ENCODE data around the gene PPM1H. TPM values are rescaled to one million over a fixed set of nuclear protein-coding genes. Genes with fewer than 3 reads are reported as not detected.
A peak's percentile ranks its signal among the peaks of the same experiment; 100 is the strongest.

Gene PPM1H
- total RNA-seq, 1 experiment from 2014 or later, result 37.1 TPM

GRCh38 chr12:62847709-62848108, 87.2 kb downstream of the PPM1H start (continued):
- TF ChIP-seq, protein P1, sequence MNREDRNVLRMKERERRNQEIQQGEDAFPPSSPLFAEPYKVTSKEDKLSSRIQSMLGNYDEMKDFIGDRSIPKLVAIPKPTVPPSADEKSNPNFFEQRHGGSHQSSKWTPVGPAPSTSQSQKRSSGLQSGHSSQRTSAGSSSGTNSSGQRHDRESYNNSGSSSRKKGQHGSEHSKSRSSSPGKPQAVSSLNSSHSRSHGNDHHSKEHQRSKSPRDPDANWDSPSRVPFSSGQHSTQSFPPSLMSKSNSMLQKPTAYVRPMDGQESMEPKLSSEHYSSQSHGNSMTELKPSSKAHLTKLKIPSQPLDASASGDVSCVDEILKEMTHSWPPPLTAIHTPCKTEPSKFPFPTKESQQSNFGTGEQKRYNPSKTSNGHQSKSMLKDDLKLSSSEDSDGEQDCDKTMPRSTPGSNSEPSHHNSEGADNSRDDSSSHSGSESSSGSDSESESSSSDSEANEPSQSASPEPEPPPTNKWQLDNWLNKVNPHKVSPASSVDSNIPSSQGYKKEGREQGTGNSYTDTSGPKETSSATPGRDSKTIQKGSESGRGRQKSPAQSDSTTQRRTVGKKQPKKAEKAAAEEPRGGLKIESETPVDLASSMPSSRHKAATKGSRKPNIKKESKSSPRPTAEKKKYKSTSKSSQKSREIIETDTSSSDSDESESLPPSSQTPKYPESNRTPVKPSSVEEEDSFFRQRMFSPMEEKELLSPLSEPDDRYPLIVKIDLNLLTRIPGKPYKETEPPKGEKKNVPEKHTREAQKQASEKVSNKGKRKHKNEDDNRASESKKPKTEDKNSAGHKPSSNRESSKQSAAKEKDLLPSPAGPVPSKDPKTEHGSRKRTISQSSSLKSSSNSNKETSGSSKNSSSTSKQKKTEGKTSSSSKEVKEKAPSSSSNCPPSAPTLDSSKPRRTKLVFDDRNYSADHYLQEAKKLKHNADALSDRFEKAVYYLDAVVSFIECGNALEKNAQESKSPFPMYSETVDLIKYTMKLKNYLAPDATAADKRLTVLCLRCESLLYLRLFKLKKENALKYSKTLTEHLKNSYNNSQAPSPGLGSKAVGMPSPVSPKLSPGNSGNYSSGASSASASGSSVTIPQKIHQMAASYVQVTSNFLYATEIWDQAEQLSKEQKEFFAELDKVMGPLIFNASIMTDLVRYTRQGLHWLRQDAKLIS (CRISPR knock-in tag; IDR thresholded peaks at IDR 0.05; ENCODE audit: borderline replicate concordance), result no peak
- TF ChIP-seq FOXP1 (CRISPR knock-in tag; IDR thresholded peaks at IDR 0.05; ENCODE audit: borderline replicate concordance), result no peak
- no peak for TF ChIP-seq PRRX2 (CRISPR knock-in tag; IDR thresholded peaks at IDR 0.05)
- no peak for TF ChIP-seq SOX15 (CRISPR knock-in tag; IDR thresholded peaks at IDR 0.05)

GRCh38 chr12:62846491-62846890, 88.5 kb downstream of the PPM1H start:
- CTCF ChIA-PET, result interaction anchor here (0.5 to 1.8 kb wide), 2 partner anchors 136 to 220 kb away, joined by 3 to 4 read pairs; no protein-coding TSS in a partner anchor
- Mint-ChIP-seq H3K36me3 (peaks cover 3% of the 10 kb centered on the region), H3K27ac (peak overlapping the region; percentile 23; the same call in 1 of the 2 replicates), H3K27me3 (ENCODE audit: low read depth) (no peaks in the 10 kb centered on the region), H3K4me1 (peaks cover 55% of the 10 kb centered on the region), H3K9me3 (peaks cover 4% of the 10 kb centered on the region), H3K4me3 (no peak overlapping the region)
- ATAC-seq (no peak), DNase-seq (ENCODE audit: low spot score) (no peak)
- POLR2A ChIA-PET, result no interaction called here
- TF ChIP-seq KAT7 (CRISPR knock-in tag; IDR thresholded peaks at IDR 0.05; ENCODE audit: borderline replicate concordance) (no peak), E2F4 (CRISPR knock-in tag; IDR thresholded peaks at IDR 0.05; ENCODE audit: borderline replicate concordance, low read depth) (no peak), OVOL2 (CRISPR knock-in tag; IDR thresholded peaks at IDR 0.05; ENCODE audit: borderline replicate concordance) (no peak), MYBL2 (CRISPR knock-in tag; IDR thresholded peaks at IDR 0.05) (no peak), FOXP4 (CRISPR knock-in tag; IDR thresholded peaks at IDR 0.05) (no peak), CBFB (CRISPR knock-in tag; IDR thresholded peaks at IDR 0.05; ENCODE audit: low read depth) (no peak), NFYB (CRISPR knock-in tag; conservative IDR thresholded peaks at IDR 0.05; ENCODE audit: low read depth) (no peak), ATF6 (CRISPR knock-in tag; IDR thresholded peaks at IDR 0.05) (no peak), ZNF281 (CRISPR knock-in tag; IDR thresholded peaks at IDR 0.05) (no peak), FOXK1 (CRISPR knock-in tag; IDR thresholded peaks at IDR 0.05) (no peak), SMAD4 (CRISPR knock-in tag; IDR thresholded peaks at IDR 0.05) (no peak), ZNF317 (CRISPR knock-in tag; IDR thresholded peaks at IDR 0.05; ENCODE audit: borderline replicate concordance, low read depth) (no peak)
- TF ChIP-seq, protein P2, sequence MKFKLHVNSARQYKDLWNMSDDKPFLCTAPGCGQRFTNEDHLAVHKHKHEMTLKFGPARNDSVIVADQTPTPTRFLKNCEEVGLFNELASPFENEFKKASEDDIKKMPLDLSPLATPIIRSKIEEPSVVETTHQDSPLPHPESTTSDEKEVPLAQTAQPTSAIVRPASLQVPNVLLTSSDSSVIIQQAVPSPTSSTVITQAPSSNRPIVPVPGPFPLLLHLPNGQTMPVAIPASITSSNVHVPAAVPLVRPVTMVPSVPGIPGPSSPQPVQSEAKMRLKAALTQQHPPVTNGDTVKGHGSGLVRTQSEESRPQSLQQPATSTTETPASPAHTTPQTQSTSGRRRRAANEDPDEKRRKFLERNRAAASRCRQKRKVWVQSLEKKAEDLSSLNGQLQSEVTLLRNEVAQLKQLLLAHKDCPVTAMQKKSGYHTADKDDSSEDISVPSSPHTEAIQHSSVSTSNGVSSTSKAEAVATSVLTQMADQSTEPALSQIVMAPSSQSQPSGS (CRISPR knock-in tag; IDR thresholded peaks at IDR 0.05; ENCODE audit: borderline replicate concordance, low read depth), result no peak
- TF ChIP-seq, protein P3, sequence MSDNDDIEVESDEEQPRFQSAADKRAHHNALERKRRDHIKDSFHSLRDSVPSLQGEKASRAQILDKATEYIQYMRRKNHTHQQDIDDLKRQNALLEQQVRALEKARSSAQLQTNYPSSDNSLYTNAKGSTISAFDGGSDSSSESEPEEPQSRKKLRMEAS (CRISPR knock-in tag; IDR thresholded peaks at IDR 0.05), result no peak
- TF ChIP-seq, protein P4, sequence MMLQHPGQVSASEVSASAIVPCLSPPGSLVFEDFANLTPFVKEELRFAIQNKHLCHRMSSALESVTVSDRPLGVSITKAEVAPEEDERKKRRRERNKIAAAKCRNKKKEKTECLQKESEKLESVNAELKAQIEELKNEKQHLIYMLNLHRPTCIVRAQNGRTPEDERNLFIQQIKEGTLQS (CRISPR knock-in tag; conservative IDR thresholded peaks at IDR 0.05), result no peak
- TF ChIP-seq, protein P5, sequence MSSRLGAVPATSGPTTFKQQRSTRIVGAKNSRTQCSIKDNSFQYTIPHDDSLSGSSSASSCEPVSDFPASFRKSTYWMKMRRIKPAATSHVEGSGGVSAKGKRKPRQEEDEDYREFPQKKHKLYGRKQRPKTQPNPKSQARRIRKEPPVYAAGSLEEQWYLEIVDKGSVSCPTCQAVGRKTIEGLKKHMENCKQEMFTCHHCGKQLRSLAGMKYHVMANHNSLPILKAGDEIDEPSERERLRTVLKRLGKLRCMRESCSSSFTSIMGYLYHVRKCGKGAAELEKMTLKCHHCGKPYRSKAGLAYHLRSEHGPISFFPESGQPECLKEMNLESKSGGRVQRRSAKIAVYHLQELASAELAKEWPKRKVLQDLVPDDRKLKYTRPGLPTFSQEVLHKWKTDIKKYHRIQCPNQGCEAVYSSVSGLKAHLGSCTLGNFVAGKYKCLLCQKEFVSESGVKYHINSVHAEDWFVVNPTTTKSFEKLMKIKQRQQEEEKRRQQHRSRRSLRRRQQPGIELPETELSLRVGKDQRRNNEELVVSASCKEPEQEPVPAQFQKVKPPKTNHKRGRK (CRISPR knock-in tag; IDR thresholded peaks at IDR 0.05; ENCODE audit: borderline replicate concordance), result no peak

Data from WTC11 (cell line).